Mesothelial cell of epicardium (in vitro differentiated cells): ENCODE measurements around the gene CENPX. TPM values are rescaled to one million over a fixed set of nuclear protein-coding genes. Genes with fewer than 3 reads are reported as not detected.
A peak's percentile ranks its signal among the peaks of the same experiment; 100 is the strongest.

Source experiments
- DNase-seq, 2 experiments: peaks; one replicate each; pipeline ENCODE4 v3.0.0; 2021; ENCODE audit warnings: low spot score in 2 of 2; ENCODE audit not compliant: unreplicated experiment in 2 of 2
- H3K27ac Mint-ChIP-seq: 2 replicates; pipeline ENCODE4 v1.8.0; 2021; ENCODE audit warnings: mixed read lengths
- H3K27me3 Mint-ChIP-seq: 2 replicates; pipeline ENCODE4 v1.8.0; 2021; ENCODE audit warnings: low read depth, mixed read lengths
- H3K36me3 Mint-ChIP-seq: 2 replicates; pipeline ENCODE4 v1.8.0; 2021; ENCODE audit warnings: mixed read lengths
- H3K4me1 Mint-ChIP-seq: 2 replicates; pipeline ENCODE4 v1.8.0; 2021; ENCODE audit warnings: mixed read lengths
- H3K4me3 Mint-ChIP-seq: 2 replicates; pipeline ENCODE4 v1.8.0; 2021; ENCODE audit warnings: mild to moderate bottlenecking, moderate library complexity, mixed read lengths
- H3K9me3 Mint-ChIP-seq: 2 replicates; pipeline ENCODE4 v1.8.0; 2021; ENCODE audit warnings: mixed read lengths
- total RNA-seq: library from RNA; stranded (reverse); gene quantifications from 3 replicates; pipeline ENCODE4 v1.2.1, GENCODE V29; 2021
- TF ChIP-seq, protein P1 (sequence below): fragments of 200-600 bp; sonication (generic); IDR thresholded peaks from one replicate; pipeline ENCODE4 v1.5.0; 2021; ENCODE audit warnings: antibody characterized with exemption; ENCODE audit not compliant: unreplicated experiment

Gene CENPX
- total RNA-seq, 1 donor from 2014 or later: 40.6 TPM

- Mint-ChIP-seq H3K27ac (no peak overlapping the region), H3K27me3 (no peaks in the 10 kb centered on the region), H3K36me3 (peaks cover 5% of the 10 kb centered on the region), H3K4me3 (peak overlapping the region; percentile 4), H3K4me1 (peaks cover 6% of the 10 kb centered on the region), H3K9me3 (no peaks in the 10 kb centered on the region)
- no peak for DNase-seq
- TF ChIP-seq, protein P1, sequence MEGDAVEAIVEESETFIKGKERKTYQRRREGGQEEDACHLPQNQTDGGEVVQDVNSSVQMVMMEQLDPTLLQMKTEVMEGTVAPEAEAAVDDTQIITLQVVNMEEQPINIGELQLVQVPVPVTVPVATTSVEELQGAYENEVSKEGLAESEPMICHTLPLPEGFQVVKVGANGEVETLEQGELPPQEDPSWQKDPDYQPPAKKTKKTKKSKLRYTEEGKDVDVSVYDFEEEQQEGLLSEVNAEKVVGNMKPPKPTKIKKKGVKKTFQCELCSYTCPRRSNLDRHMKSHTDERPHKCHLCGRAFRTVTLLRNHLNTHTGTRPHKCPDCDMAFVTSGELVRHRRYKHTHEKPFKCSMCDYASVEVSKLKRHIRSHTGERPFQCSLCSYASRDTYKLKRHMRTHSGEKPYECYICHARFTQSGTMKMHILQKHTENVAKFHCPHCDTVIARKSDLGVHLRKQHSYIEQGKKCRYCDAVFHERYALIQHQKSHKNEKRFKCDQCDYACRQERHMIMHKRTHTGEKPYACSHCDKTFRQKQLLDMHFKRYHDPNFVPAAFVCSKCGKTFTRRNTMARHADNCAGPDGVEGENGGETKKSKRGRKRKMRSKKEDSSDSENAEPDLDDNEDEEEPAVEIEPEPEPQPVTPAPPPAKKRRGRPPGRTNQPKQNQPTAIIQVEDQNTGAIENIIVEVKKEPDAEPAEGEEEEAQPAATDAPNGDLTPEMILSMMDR: no peak
Measured at GRCh38 chr17:82055965-82056728, 33.5 kb upstream of the CENPX start.

GRCh38 chr17:82055023-82055964 lies 32.6 kb upstream of the CENPX start:
- H3K27me3 Mint-ChIP-seq: no peaks in the 10 kb centered on the region
- H3K4me3 Mint-ChIP-seq: no peak overlapping the region
- no peak overlapping the region for H3K27ac Mint-ChIP-seq

GRCh38 chr17:82054351-82055022 lies 31.8 kb upstream of the CENPX start:
- TF ChIP-seq, protein P1: no peak
- H3K36me3 Mint-ChIP-seq: peaks cover 2% of the 10 kb centered on the region
- H3K4me1 Mint-ChIP-seq: peaks cover 13% of the 10 kb centered on the region
- no peak for DNase-seq
- H3K27ac Mint-ChIP-seq: no peak overlapping the region
- no peaks in the 10 kb centered on the region for H3K27me3 Mint-ChIP-seq
- no peaks in the 10 kb centered on the region for H3K9me3 Mint-ChIP-seq
- H3K4me3 Mint-ChIP-seq: no peak overlapping the region

More at GRCh38 chr17:82055023-82055964, 32.6 kb upstream of the CENPX start:
- TF ChIP-seq, protein P1: no peak
- DNase-seq: no peak
- Mint-ChIP-seq H3K36me3 (peaks cover 5% of the 10 kb centered on the region), H3K9me3 (no peaks in the 10 kb centered on the region), H3K4me1 (peaks cover 12% of the 10 kb centered on the region)

DNA sequence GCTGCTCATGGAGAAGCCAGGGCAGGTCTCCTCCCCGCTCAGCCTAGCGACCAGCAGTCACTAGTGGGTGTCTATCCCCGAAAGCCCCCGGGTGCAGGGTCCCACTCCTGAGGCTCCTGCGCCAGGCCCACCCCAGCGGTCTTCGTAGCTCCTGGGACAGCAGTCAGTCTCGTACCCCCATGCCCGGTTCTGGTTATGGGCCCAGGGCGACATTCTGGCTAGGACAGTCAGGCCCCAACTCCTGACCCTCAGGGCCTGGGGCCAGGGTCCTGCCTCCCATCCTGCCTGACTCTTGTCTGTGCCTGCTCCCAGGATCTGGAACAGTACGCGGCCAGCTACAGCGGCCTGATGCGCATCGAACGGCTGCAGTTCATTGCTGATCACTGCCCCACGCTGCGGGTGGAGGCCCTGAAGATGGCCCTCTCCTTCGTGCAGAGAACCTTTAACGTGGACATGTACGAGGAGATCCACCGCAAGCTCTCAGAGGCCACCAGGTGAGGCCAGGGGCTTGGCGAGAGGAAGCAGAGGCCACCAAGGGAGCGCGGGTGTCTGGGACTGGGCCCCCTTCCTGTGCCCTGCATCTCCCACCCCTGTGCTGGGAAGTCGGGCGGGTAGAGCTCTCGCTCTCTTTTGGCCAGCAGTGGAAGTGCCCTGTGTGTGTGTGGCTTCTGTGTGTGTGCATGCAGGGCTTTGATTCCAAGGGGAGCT lies 31.0 kb upstream of the CENPX start:
- TF ChIP-seq, protein P1: no peak
- Mint-ChIP-seq H3K4me3 (peak overlapping the region; percentile 84), H3K27ac (no peak overlapping the region), H3K9me3 (no peaks in the 10 kb centered on the region), H3K27me3 (no peaks in the 10 kb centered on the region), H3K36me3 (peaks cover 2% of the 10 kb centered on the region), H3K4me1 (peaks cover 13% of the 10 kb centered on the region)
- DNase-seq: no peak

DNA sequence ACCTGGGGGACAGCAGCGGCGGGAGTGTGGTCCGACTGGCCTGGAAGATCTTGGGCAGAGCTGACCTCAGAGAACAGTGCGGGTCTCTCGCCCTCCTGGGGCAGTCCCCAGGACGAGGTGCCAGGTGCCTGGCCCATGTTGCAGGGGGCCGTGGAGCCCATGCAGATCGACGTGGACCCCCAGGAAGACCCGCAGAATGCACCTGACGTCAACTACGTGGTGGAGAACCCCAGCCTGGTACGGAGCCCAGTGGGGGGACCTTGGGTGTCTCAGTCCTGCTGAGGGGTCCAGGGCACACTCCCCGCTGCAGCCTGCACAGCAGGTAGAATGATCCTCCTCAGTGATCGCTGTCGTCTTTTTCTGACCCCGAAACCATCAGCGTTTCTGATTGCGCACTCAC lies 30.5 kb upstream of the CENPX start:
- Mint-ChIP-seq H3K27me3 (no peaks in the 10 kb centered on the region), H3K9me3 (no peaks in the 10 kb centered on the region), H3K36me3 (peaks cover 2% of the 10 kb centered on the region), H3K4me3 (peak overlapping the region; percentile 84), H3K27ac (no peak overlapping the region), H3K4me1 (peaks cover 13% of the 10 kb centered on the region)
- DNase-seq: no peak
- TF ChIP-seq, protein P1: no peak
